ENCODE measurements around the gene OXER1. TPM values are rescaled to one million over a fixed set of nuclear protein-coding genes. Genes with fewer than 3 reads are reported as not detected.
A peak's percentile ranks its signal among the peaks of the same experiment; 100 is the strongest.
"Not testable (repeated sequence)": the region's sequence is repeated elsewhere in the genome, so short reads cannot be mapped to it uniquely, and the experiment has no call there.

OXER1 gene
- total RNA-seq, 1 donor from 2014 or later: not detected

- no peak for DNase-seq (ENCODE audit: low read depth in 2 of 2)
These were observed 11.6 kb downstream of the OXER1 start for GRCh38 chr2:42752314-42752713.

GRCh38 chr2:42748840-42749239 lies 15.1 kb downstream of the OXER1 start:
- no peak for DNase-seq (ENCODE audit: low read depth in 2 of 2)

GRCh38 chr2:42747422-42747821 lies 16.5 kb downstream of the OXER1 start:
- DNase-seq (ENCODE audit: low read depth in 2 of 2): no peak

- no peak for DNase-seq (ENCODE audit: low read depth in 2 of 2)
These were observed 19.3 kb downstream of the OXER1 start for GRCh38 chr2:42744545-42745082.

GRCh38 chr2:42743659-42743990 lies 20.3 kb downstream of the OXER1 start:
- DNase-seq (ENCODE audit: low read depth in 2 of 2): no peak

GRCh38 chr2:42742740-42743658 lies 20.9 kb downstream of the OXER1 start:
- no peak for DNase-seq (ENCODE audit: low read depth in 2 of 2)

- no peak for DNase-seq (ENCODE audit: low read depth in 2 of 2)
These were observed 22.8 kb downstream of the OXER1 start for GRCh38 chr2:42741140-42741539.

- no peak for DNase-seq (ENCODE audit: low read depth in 2 of 2)
These were observed 27.2 kb downstream of the OXER1 start for GRCh38 chr2:42736598-42737322.

GRCh38 chr2:42733852-42734251 lies 30.1 kb downstream of the OXER1 start:
- DNase-seq (ENCODE audit: low read depth in 2 of 2): no peak

- not testable (repeated sequence) for DNase-seq (ENCODE audit: low read depth in 2 of 2)
These were observed 32.6 kb downstream of the OXER1 start for GRCh38 chr2:42731316-42731715.

GRCh38 chr2:42726680-42727079 lies 37.3 kb downstream of the OXER1 start:
- DNase-seq (ENCODE audit: low read depth in 2 of 2): no peak

GRCh38 chr2:42725657-42726056 lies 38.3 kb downstream of the OXER1 start:
- no peak for DNase-seq (ENCODE audit: low read depth in 2 of 2)

GRCh38 chr2:42724886-42725285 lies 39.0 kb downstream of the OXER1 start:
- no peak for DNase-seq (ENCODE audit: low read depth in 2 of 2)

- DNase-seq (ENCODE audit: low read depth in 2 of 2): no peak
These were observed 40.5 kb downstream of the OXER1 start for GRCh38 chr2:42723465-42723864.

GRCh38 chr2:42722320-42723190 lies 41.4 kb downstream of the OXER1 start:
- DNase-seq (ENCODE audit: low read depth in 2 of 2): peak in 1 of 2 donors; percentile 88

GRCh38 chr2:42721898-42722297 lies 42.0 kb downstream of the OXER1 start:
- no peak for DNase-seq (ENCODE audit: low read depth in 2 of 2)

GRCh38 chr2:42714686-42715085 lies 49.2 kb downstream of the OXER1 start:
- no peak for DNase-seq (ENCODE audit: low read depth in 2 of 2)

GRCh38 chr2:42713920-42714319 lies 50.0 kb downstream of the OXER1 start:
- no peak for DNase-seq (ENCODE audit: low read depth in 2 of 2)

GRCh38 chr2:42712934-42713333 lies 51.0 kb downstream of the OXER1 start:
- no peak for DNase-seq (ENCODE audit: low read depth in 2 of 2)
